GM12878 (cell line): ENCODE measurements around the gene GALNT3. TPM values are rescaled to one million over a fixed set of nuclear protein-coding genes. Genes with fewer than 3 reads are reported as not detected.
A peak's percentile ranks its signal among the peaks of the same experiment; 100 is the strongest.

Experiments
- ATAC-seq: fragments of 200-7000 bp; cut with Tn5 transposase; 3 replicates; pipeline ENCODE4 v1.9.1; 2020; ENCODE audit warnings: mild to moderate bottlenecking, moderate library complexity
- BruUV-seq: library from RNA; stranded (reverse); fragments of 400-500 nt; replicated peaks from 2 replicates; lab custom pipeline; 2021; lab: Mats Ljungman, UMichigan
- CTCF ChIA-PET: fragments of 300-600 bp; sonication (Branson Sonifier 250); formaldehyde crosslinking; extraction: SDS; loops from one replicate; lab custom pipeline; 2021; ENCODE audit warnings: inconsistent platforms; lab: Yijun Ruan, JAX
- POLR2A ChIA-PET: fragments of 350-600 bp; formaldehyde crosslinking; extraction: SDS; loops from one replicate; lab custom pipeline; 2021; ENCODE audit warnings: inconsistent platforms; lab: Charles Lee
- RAD21 ChIA-PET: fragments of 300-600 bp; sonication (Branson Sonifier 250); formaldehyde crosslinking; loops from one replicate; lab custom pipeline; 2023; ENCODE audit warnings: antibody characterized with exemption; ENCODE audit not compliant: unreplicated experiment; lab: Charles Lee
- SMC1A ChIA-PET: fragments of 300-600 bp; sonication (Branson Sonifier 250); formaldehyde crosslinking; loops from one replicate; lab custom pipeline; 2023; ENCODE audit not compliant: unreplicated experiment, uncharacterized antibody; lab: Charles Lee
- DNase-seq: peaks from one replicate; pipeline ENCODE4 v3.0.0-alpha.2; 2011; ENCODE audit warnings: low read depth, low spot score
- FAIRE-seq: peaks from 3 replicates; lab custom pipeline; 2011; peaks lifted over from hg19 to GRCh38; lab: Jason Lieb, UNC
- H2AFZ ChIP-seq: 2 replicates; pipeline ENCODE4 v1.6.0; 2011; ENCODE audit warnings: low read depth, low read length, control low read depth; ENCODE audit not compliant: control insufficient read depth
- H3K27ac ChIP-seq: 2 replicates; pipeline ENCODE4 v1.5.1; 2011; ENCODE audit warnings: control low read depth; ENCODE audit not compliant: control insufficient read depth, insufficient read depth
- H3K27me3 ChIP-seq, 2 experiments: replicated peaks in 1 of 2; 2 replicates each; pipeline versions ENCODE4 v1.6.0 to v1.6.1; 2011; ENCODE audit warnings: low read length in 1 of 2; ENCODE audit not compliant: control insufficient read depth in 2 of 2, insufficient read depth in 2 of 2
- H3K36me3 ChIP-seq, 2 experiments: 2 replicates each; pipeline ENCODE4 v1.5.1; 2011; ENCODE audit warnings: low read length in 1 of 2; ENCODE audit not compliant: control insufficient read depth in 2 of 2, insufficient read depth in 2 of 2
- H3K4me1 ChIP-seq: 2 replicates; pipeline ENCODE4 v1.6.1; 2011; ENCODE audit warnings: mild to moderate bottlenecking, low read length, moderate library complexity, mixed read lengths; ENCODE audit not compliant: control insufficient read depth, insufficient read depth
- H3K4me2 ChIP-seq: 2 replicates; pipeline ENCODE4 v1.6.0; 2011; ENCODE audit warnings: control low read depth; ENCODE audit not compliant: control insufficient read depth, insufficient read depth
- H3K4me3 ChIP-seq: fragments of 200-600 bp; sonication (generic); 2 replicates; pipeline ENCODE4 v1.5.1; 2016
- H3K79me2 ChIP-seq: 2 replicates; pipeline ENCODE4 v1.6.0; 2011; ENCODE audit warnings: low read length; ENCODE audit not compliant: control insufficient read depth, insufficient read depth
- H3K9ac ChIP-seq: 2 replicates; pipeline ENCODE4 v1.8.0; 2011; ENCODE audit warnings: low read length, control low read depth, mixed read lengths; ENCODE audit not compliant: control insufficient read depth, insufficient read depth
- H3K9me3 ChIP-seq: replicated peaks from 3 replicates; pipeline ENCODE4 v1.5.1; 2011; ENCODE audit warnings: mild to moderate bottlenecking, low read length; ENCODE audit not compliant: control insufficient read depth, insufficient read depth
- H4K20me1 ChIP-seq: 2 replicates; pipeline ENCODE4 v1.6.0; 2011; ENCODE audit not compliant: control insufficient read depth, insufficient read depth
- CTCF ChIP-seq, 3 experiments: IDR thresholded peaks in 2 of 3; conservative IDR thresholded peaks in 1 of 3; 2 replicates each; pipeline ENCODE4 v1.5.1; 2011; ENCODE audit warnings: low read depth in 3 of 3, low read length in 3 of 3, mild to moderate bottlenecking in 3 of 3, control low read depth in 2 of 3, moderate library complexity in 2 of 3, inconsistent platforms in 1 of 3, mixed read lengths in 1 of 3; ENCODE audit not compliant: control insufficient read depth in 2 of 3, insufficient read depth in 1 of 3; ENCODE audit errors: extremely low read depth in 1 of 3
- EGR1 ChIP-seq, 2 experiments: IDR thresholded peaks; 1 replicate in 1 of 2; 2 replicates in 1 of 2; pipeline ENCODE4 v1.6.1; 2011 to 2012; ENCODE audit warnings: low read depth in 2 of 2, low read length in 2 of 2, borderline replicate concordance in 1 of 2, mild to moderate bottlenecking in 1 of 2, moderate library complexity in 1 of 2
- HDGF ChIP-seq: fragments of 450-650 bp; IDR thresholded peaks from 2 replicates; pipeline ENCODE4 v1.6.1; 2016; ENCODE audit warnings: antibody characterized with exemption
- LARP7 ChIP-seq: fragments of 450-650 bp; IDR thresholded peaks from 2 replicates; pipeline ENCODE4 v1.6.1; 2017; ENCODE audit warnings: mild to moderate bottlenecking
- MTA3 ChIP-seq: IDR thresholded peaks from 2 replicates; pipeline ENCODE4 v1.6.1; 2012; ENCODE audit warnings: low read length, inconsistent platforms, borderline replicate concordance
- POLR2AphosphoS5 ChIP-seq: IDR thresholded peaks from 2 replicates; pipeline ENCODE4 v1.6.1; 2011; ENCODE audit warnings: mild to moderate bottlenecking, low read length, inconsistent platforms
- SMAD1 ChIP-seq: fragments of 450-650 bp; IDR thresholded peaks from 2 replicates; pipeline ENCODE4 v1.6.1; 2018; ENCODE audit warnings: mild to moderate bottlenecking, low read depth; ENCODE audit not compliant: partially characterized antibody
- WGBS: methylation state at CpG from one replicate; pipeline ENCODE4 v1.1.6; 2016; ENCODE audit warnings: low lambda C conversion rate; ENCODE audit not compliant: insufficient replicate concordance, insufficient coverage; ENCODE audit errors: missing lambda C conversion rate; 5-methylcytosine and 5-hydroxymethylcytosine counted together
- in situ Hi-C: fragments of 300-500 bp; cut with MboI; formaldehyde crosslinking; loops from 9 replicates; pipeline ENCODE4 v1.14.3; 2018; ENCODE audit warnings: mixed read lengths
- intact Hi-C: fragments of 100-400 bp; cut with micrococcal nuclease; formaldehyde crosslinking; loops from one replicate; pipeline ENCODE4 v1.14.2; 2022; ENCODE audit not compliant: unreplicated experiment
- polyA plus RNA-seq, 11 experiments: library from polyadenylated mRNA; depleted of rRNA in 4 of 11; unstranded in 6 of 11; stranded (reverse) in 5 of 11; fragments of >200 nt; fragmentation: Nextera tagmentation in 4 of 11; fragmentation: Illumina TruSeq in 1 of 11; extraction: Ambion mirVana in 4 of 11; extraction: Trizol in 1 of 11; gene quantifications; 1 replicate in 1 of 11; 2 replicates in 10 of 11; pipeline versions ENCODE4 v1.2.1 to v1.2.3, GENCODE V29; 2011 to 2016; ENCODE audit warnings: inconsistent platforms in 2 of 11, missing spikeins in 2 of 11, low read depth in 1 of 11
- total RNA-seq, 4 experiments: library from RNA; depleted of rRNA in 3 of 4; stranded (reverse); fragments of >200 nt in 3 of 4; fragmentation: Illumina TruSeq in 1 of 4; extraction: Trizol in 1 of 4; gene quantifications; 2 replicates each; pipeline versions ENCODE4 v1.2.1 to v1.2.3, GENCODE V29; 2013 to 2021

The GALNT3 gene
- total and polyA plus RNA-seq, 10 of the 15 experiments (the other 5 are each of a cell fraction or from before 2014, with no cell fraction given): 0.53 to 3.7 (median 1.1) TPM

- TF ChIP-seq SMAD1 (no peak), HDGF (no peak), POLR2AphosphoS5 (no peak), CTCF (IDR thresholded peaks at IDR 0.05 in 2 of 3, conservative IDR thresholded peaks at IDR 0.05 in 1 of 3; ENCODE audit: control insufficient read depth in 2 of 3, extremely low read depth in 1 of 3, insufficient read depth in 1 of 3, low read depth in 3 of 3, low read length in 3 of 3) (no peak)
- TF ChIP-seq, all 136 proteins: peak for 0
These were observed 93.5 kb downstream of the GALNT3 start (continued) for GRCh38 chr2:165700531-165700930.

- CTCF ChIA-PET: interaction anchor here (0.7 to 7.6 kb wide), 13 partner anchors 11 to 298 kb away, joined by 3 to 105 read pairs (median 6); no protein-coding TSS in a partner anchor
- in situ Hi-C loops: loop anchor here (10.0 kb wide), 1 partner anchor 285 kb away; no protein-coding TSS in a partner anchor
- RAD21 ChIA-PET: interaction anchor here (1.4 to 2.2 kb wide), 7 partner anchors 139 to 297 kb away, joined by 3 to 21 read pairs (median 9); no protein-coding TSS in a partner anchor
These were observed 94.1 kb downstream of the GALNT3 start for GRCh38 chr2:165699946-165700345.

More at GRCh38 chr2:165699946-165700345, 94.1 kb downstream of the GALNT3 start:
- Histone ChIP-seq H3K27me3 (no peaks in the 10 kb centered on the region), H4K20me1 (no peaks in the 10 kb centered on the region), H3K9ac (no peak overlapping the region)
- intact Hi-C loops: loop anchor here (5.0 kb wide), 2 partner anchors 77 to 172 kb away; no protein-coding TSS in a partner anchor
- TF ChIP-seq LARP7 (no peak), MTA3 (no peak), EGR1 (IDR thresholded peaks at IDR 0.05; ENCODE audit: borderline replicate concordance in 1 of 2, low read depth in 2 of 2, low read length in 2 of 2) (no peak)
- TF ChIP-seq, all 136 proteins: peak for 0
- H3K4me3 ChIP-seq: no peak overlapping the region
- BruUV-seq: no TSS peak
- DNase-seq (no peak), ATAC-seq (peak; percentile 33), FAIRE-seq (no peak)
- H3K27ac ChIP-seq: no peak overlapping the region
- 32% methylated on average over 2 of the region's 2 CpGs for WGBS
- no peaks in the 10 kb centered on the region for H3K9me3 ChIP-seq
- H3K4me2 ChIP-seq: no peak overlapping the region
- ChIA-PET POLR2A (no interaction called here), SMC1A (interaction anchor here (0.6 to 6.8 kb wide), 13 partner anchors 8 to 428 kb away, joined by 3 to 114 read pairs (median 5); partner anchors contain the start of gene SCN1A)
- H2AFZ ChIP-seq: no peak overlapping the region
- H3K36me3 ChIP-seq: no peaks in the 10 kb centered on the region
- no peaks in the 10 kb centered on the region for H3K79me2 ChIP-seq
- H3K4me1 ChIP-seq: no peaks in the 10 kb centered on the region
